NCI-H460 (cell line): Measurements from ENCODE around the gene NPPC. TPM values are rescaled to one million over a fixed set of nuclear protein-coding genes. Genes with fewer than 3 reads are reported as not detected.

Source experiments
- DNase-seq: peaks from one replicate; pipeline ENCODE4 v3.0.0-alpha.2; 2016; ENCODE audit warnings: low read depth; ENCODE audit errors: extremely low read depth
- total RNA-seq: library from RNA; depleted of rRNA; stranded (reverse); fragments of >200 nt; shearing (Covaris generic); gene quantifications from 2 replicates; pipeline ENCODE4 v1.2.3, GENCODE V29; 2014

NPPC gene
- total RNA-seq, 1 experiment from 2014 or later: not detected

DNA sequence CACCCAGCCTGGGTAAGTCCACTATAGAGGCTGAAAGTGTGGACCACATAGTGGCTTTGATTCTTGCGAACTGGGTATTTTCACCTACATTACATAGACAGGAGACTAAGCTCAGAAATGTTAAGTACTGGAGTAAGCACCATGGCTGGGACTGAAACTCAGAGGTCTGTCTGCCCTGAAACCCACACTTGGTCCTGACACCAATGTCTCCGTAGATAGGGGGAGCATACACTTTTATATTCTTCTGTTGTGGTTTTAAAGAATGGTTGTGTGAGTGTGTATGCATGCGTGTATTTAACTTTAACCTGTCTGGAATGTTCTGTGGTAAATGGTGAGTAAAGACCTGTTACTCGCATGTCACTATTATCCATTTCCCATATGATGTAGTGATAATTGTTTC is 10.3 kb upstream of the NPPC start:
- no peak for DNase-seq

DNA sequence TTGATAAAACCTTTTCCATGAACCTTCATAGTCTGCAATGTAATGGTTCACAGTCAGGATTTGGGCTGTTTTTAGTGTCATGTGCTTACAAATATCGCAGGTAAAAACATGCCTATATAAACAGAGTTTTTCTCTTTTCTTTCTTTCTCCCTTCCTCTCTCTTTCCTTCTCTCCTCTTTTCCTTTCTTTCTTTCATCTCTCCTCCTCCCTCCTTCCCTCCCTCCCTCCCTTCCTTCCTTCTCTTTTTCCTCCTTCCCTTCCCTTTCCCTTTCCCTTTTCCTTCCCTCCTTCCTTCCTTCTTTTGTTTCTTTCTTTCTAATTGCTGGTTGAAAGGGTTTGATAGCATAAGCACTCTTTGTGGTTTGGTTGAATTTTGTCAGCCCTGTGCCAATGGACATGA is 9.6 kb upstream of the NPPC start:
- DNase-seq: no peak

DNA sequence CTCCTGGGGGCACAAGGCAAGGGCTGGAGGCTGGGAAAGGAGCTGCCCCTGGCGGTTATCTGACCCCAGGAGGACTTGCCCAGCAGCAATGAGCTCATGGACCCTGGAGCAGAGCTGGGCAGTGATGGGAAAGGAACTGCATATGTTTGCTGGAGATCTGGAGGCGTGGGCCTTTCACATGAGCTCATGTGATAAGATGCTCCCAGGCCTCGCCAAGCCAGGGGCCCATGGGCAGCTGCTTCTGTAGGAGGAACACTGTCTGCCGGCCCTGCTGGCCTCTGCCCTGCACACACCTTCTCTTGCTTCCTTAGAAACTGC is 9.0 kb upstream of the NPPC start:
- DNase-seq: no peak

DNA sequence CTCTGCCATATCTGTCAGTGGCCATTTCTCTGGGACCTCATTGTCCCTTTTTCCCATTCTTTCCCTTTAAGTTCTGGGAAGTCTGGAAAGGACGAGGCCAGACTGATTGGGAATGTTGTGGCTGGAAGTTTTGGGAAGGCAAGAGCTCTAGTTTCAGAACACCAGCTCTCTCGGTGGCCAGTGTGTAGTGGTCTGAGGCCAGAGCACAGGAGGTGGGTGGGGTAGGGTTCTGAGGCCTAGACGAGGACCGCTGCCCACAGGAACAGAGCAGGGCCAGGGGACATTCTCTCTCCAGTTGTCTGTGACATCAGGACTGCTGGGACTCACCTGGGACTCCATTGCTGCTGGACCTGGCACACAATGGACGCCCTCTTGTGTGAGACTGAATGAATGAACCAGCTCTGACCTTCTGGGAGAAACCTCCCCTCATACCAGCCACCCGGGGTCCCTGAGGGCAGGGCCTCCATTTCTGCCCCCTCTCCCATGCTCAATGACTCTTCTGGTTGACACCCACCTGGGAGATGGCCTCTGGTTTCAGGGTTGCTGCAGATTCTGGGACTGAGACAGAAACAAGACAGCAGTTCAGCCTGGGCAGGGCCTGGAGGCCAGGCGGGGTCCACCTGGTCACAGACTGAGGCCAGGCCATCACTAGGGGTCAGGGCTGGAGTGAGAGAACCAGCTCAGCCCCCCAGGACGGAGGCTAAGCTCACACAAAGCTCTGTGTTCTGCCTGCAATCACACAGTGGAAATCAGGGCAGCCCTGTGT is 8.4 kb upstream of the NPPC start:
- DNase-seq: no peak

DNA sequence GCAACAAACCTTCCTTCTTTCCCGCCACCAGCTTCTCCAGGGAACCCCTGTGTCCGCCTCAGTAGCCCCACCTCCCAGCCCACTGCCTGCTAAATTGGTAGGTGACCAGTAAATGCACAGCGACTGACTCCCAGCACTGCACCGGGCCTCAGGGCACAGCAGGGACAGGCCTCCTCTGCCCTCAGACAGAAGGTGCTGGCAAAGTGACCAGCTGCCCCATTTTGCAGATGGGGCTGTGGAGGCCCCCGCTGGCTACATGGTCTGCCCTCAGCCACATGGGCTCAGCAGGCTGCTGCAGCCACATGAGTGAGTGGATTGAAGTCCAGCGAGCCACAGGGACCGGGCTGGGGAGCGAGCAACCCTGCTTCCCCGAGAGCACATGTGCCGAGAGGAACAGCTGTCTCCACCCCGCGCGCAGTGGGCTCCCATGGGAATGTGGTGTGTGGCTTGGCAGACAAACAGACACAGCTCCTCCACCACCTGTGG is 7.8 kb upstream of the NPPC start:
- DNase-seq: no peak

DNA sequence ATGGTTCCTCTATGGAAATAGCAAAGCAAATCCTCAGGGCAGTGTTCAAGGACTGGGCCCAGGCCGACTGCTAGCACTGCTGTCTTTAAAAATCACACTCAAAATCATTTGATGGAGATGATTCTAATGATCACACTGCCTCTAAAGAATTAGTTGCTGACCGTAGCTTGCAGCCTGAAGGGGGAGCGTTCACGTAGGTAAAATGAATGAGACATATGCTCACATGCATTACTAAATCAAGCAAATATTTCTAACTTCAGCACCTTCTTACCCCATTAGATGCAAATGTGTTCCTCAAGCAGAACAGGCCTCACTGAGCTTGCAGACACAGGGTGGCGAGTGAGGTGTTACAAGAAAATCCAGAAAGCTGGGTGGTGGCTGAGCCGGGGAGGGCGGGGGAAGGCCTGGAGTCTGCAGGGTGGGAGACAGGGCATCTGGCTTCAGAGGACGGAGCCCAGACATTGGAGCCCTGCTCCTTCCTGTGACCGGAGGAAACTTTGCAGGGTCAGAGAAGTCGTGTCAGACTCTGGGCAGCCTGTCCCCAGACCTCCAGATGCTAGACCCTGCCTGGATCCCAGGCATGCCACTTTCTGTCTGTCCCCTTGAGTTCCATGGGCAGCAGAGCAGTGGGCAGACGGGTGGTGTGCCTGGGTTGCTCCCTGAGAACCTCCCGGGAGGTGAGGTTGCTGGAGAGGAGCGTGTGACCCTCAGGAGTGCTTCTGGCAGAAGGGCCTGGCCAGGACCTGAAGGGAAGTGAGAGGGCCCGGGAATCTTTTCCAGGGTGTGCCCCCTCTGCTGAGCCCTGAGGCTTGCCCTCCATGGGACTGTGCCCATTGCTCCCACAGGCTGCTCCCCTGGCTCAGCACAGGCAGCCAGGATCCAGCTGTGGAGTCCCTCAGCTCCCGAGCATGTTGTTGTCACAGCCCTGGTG is 7.1 kb upstream of the NPPC start:
- no peak for DNase-seq

DNA sequence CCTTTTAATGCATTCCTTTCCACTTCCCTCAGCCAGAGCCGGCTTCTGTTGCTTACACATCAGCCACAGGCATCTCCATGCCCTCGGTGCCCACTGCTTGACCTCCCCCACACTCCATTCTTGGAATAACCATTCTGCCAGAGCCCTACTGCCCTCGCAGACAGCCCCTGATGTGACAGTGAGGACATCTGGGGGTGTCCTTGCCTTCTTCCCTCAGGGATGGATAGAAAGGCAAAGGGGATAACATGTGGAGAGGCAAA is 6.4 kb upstream of the NPPC start:
- no peak for DNase-seq

DNA sequence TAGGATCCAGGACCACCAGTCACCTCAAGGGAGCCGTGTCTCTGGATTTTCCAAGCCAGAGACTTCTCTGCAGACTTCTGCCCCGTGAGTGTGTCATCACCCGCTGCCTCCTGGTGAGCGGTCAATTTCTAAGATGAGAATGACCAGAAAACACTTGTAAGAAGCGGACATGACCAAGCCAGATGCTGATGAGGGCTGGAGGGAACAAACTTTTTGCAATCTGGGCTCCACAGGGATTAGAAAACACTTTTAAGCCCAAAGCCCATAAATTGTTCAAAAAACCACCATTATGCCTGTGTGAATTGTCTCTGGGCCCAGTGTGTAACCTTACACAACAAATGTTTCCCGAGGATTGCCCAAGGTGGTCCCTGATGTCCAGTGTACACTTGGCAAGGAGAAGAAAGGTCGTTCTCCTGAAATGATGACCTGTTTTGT is 5.3 kb upstream of the NPPC start:
- DNase-seq: no peak

DNA sequence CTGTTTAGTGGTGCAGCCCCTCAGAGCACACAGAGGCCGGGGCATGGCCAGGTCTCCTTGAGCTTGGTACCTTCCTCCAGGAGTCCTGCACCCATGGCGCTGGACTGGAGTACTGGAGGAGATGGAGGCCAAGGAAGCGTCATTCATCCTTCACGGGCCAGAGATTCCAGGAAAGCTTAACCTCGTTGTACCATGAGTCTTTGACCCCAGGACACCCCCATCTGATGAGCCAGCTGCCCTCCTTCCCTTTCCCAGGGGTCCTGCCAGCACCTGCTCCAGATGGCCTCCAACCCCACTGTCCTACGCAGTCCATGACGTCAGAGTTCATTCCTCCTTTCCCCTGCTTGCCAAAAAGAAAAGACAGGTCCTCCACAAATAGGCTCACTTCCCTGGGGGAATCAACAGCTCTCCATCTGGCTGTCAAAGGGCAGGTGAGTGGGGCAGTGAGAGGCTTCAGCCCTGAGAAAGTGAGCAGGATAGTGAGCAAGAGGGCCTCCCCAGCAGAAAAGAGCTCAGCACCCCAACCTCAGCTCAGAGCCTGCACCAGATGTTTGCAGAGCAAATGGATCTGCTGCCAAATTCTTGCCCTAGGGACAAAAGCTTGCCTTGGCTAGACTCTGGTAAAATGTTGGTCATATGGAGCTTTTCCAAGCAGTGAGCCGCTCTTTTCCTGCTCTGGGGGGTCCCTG is 4.5 kb upstream of the NPPC start:
- DNase-seq: no peak

DNA sequence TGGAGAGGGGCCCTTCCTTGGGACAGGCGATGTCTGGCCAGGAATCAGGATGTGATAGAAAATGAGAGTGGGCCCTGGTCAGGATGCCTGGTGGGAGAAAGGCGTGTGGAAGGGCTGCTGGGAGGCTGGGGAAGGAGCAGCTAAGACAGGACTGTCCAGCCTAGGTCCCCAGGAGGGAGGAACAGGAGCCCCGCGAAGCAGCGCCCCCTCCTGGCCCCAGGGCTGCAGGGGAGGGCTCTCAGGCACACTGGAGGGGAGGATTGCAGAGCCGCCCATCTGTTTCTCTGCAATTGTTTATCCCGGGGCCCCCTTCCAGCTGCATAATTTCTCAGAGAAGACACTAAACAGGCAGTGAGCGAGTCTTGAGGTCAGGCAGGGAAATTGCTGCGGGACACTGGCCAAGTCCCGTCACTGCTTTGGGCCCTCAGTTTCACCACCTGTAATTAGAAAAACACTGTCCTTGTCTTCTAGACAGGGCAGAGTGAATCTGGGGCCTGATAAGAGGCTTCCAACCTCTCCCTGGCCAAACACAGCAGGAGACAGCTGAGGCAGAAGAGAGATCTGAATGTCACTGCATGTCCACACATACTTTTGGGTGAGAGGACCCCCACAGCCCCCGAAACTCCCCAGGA is 3.9 kb upstream of the NPPC start:
- no peak for DNase-seq

DNA sequence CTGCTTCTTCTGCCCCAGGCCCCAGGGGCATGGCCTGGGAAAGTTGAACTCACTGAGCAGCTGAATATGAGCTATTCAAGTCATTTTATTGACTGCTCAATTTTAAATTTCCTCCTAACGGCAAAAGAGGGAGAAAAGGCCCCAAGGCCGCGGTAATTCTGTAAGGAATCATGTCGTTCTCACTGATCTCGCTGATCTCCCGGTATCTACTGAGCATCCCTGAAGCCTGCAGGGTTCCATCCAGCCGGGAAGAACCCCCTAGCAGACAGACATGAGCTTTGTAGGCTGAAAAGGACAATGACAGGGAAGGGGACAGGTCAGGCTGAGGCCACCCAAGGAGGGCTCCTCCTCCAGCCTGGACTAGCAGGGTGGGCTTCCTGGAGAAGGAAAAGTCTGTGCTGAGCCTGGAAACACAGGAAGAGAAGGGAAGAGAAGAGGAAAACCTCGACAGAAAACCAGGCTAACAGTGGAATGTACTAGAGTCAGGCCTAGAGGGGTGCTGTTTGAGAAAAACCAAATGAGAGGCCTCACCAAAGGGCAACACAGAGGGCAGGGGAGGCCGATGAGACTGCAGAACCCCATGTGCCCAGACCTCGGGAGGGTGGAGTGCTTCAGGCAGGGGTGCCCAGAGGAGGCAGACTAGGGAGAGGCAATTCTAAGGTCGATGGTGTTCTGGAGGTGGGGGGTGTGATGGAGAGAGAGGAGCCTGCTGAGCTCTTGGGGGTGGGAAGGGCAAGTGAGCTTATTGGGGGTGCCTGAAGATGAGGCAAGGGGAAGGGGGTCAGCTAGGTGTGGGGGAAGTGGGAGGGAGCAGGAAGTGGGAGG is 2.9 kb upstream of the NPPC start:
- DNase-seq: no peak

DNA sequence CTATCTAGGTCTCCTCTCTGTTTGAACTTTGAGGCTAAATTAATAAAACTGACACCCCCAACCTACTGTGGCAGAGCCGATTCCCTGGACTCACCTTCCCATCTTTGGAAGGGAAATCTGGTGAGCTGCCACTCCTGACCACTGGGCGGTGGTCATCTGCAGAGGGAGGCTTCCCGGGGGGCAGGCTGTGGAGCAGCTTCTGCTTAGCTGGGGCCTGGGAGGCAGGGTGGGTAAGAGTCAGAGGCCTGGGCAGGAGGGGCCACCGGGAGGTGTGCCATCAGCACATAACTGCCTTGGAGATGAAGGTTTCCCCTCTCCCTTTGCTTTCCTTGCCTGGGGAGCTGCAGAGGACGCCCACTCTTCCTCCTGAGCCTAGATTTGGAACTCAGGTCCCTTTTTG is 2.3 kb upstream of the NPPC start:
- DNase-seq: no peak

DNA sequence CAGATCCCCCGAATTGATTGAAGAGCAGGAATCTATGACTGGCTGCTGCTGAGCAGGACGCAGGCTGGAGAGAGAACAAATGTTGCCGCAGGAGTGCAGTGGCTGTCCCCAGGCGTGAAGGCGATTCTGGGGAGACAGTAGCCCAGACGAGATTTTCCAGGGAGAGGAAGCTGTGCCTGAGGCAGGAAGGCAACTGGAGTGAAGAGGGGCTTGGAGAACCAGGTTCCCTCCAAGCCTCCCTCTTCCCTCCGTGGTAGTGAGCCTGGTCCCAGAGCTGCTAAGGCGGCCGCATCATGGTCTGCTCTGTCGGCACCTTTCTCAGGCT is 1.3 kb upstream of the NPPC start:
- no peak for DNase-seq

DNA sequence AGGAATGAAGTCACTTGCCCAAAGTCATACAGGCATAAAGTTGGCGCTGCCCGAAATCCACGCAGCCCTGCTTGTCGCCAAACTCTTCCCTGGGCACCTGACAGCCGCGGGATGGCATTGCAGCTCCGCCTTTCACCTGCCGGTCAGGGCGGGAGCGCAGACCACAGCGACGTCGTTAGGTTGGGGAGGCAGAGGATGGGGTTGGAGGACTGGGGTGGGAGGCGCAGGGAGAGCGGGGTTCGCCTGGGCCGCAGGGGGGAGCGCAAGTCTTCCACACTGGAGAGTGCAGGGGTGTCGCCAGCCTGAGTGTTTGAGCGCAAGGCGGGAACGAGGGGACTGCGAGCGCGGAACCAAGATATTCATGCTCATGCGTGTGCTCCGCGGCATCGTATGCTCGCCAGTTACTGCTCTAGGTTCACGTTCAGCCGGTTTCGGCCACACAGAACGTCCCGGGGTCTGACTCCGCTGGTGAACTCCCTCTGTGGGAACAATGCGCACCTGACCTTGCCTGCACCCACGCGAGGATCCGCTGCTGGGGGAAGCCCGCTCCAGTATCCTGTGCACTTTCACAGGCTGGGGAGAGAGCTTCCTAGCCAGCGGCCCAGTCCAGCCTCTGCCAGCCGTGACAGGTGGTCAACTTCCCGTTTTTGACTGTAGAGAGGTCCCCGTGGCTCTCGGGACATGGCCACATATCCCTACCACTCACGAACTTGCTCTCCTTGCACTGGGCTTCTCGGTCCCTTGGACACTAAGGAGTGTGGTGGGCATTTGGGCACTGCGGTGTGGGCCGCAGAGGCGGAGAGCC is 767 bp upstream of the NPPC start:
- no peak for DNase-seq

DNA sequence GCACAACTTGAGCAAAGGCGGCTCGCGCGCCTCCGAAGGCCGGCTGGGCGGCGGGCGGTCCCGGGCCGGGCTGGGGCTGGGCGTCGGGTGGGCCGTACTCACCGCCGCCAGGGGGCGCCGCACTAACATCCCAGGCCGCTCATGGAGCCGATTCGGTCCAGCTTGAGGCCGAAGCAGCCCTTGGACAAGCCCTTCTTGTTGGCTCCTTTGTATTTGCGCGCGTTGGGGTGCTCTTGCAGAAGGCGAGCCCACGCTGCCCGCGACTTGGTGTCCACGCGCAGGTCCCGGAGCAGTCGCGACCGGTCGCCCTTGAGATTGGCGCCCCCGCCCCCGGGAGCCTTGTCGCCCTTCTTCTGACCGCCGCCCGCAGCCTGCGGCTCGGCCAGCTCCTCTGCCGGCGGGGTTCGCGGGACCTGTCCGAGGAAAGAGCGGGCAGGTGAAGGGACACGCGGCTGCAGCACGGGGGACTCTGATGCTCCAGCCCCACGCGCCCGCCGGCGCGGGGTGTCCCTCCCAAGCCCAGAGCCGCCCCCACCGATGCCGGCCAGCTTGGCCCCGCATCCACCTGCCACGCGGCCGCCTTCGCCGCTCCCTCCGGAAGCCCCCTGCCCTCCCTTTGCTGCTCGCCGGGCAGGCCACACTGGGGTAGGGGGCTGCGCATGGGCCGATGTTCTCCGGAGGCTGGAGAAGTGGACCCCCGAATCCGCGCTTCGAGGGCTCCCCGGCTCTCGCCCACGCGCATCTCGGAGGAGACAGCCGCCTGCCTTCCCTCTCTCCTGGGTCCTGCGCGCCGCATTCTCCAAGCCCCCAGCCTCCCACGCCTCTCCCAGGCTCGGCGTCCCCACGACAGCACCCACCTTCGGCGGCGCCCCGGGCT is 655 bp downstream of the NPPC start:
- peak; percentile 76 for DNase-seq

DNA sequence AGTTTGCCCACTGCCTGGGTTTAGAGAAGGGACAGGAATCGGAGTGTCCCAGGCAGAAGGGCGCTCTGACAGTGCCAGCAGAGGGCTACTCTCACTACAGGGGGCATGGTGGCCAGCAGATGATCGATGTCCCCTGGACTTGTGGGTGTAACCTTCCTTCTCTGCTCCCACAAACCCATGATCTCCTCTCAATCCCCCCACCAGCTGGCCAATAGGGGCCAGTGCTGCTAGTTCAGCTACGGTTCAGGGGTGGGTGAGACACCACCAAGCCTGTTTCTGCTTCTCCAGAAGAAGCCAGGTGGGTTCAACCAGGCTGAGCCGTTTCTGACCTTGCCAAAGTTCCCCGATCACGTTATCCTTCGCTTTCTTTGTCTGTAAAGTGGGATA is 1.3 kb downstream of the NPPC start:
- DNase-seq: no peak

DNA sequence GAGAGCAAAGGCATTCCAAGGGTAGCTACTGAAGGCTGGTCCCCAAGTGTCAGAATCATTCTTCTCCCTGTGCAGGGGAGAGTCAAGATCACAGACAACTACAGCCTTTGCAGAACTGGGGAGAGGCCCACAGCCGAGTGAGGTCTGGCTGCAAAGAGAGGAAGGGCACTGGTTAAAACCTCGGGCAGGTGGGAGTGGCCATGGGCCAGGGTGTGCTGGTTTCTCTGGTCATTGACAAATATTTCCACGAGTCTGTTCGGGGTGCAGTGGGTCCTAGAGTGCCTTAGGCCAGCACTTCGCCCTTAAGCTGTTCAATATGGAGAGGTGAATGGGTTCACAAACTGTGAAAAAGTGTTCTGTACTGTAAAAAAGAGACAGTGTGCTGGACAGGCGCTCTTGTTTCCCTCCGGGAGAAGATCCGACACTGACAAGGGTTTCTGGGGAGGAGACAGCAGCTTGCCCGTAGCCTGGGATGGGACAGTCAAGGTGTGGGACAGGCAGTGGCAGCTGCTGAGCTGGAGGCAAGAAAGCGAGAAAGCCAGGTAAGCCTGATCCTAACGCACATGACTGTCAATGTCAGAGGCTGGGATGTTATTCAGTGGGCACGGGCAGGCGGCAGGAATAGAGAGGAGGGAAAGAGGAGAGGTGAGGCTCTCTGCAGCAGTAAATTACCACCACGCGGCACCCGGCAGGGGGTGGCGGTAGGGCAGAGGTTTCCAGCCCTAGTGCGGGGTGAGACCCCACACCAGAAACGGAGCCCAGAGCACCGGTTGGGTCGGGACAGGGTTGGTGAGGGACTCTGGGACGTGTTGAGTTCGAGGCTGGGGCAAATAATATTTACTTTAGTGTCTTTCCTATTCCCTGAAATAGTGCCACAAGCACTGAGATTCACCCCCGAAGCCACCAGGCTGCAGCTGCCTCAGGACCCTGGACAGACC is 2.0 kb downstream of the NPPC start:
- DNase-seq: no peak

DNA sequence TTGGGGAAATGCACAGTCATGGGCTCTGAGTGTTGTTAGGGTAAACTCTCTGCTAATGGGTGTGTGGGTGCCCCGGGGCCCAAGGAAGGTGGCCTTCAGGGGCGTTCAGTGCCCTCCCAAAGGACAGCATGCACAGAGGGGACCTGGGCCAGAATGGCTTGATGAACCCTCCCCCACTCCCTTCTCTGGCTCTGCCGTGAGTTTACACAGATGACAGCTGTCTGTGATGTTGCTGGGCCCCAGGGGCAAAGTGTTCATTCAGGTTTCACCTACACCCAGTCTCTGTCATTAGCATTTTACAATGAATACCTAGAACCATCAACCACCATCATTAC is 3.2 kb downstream of the NPPC start:
- no peak for DNase-seq
